Frontal cortex (tissue), 4 donors: Measurements from ENCODE around the gene BBOX1. TPM values are rescaled to one million over a fixed set of nuclear protein-coding genes. Genes with fewer than 3 reads are reported as not detected.

Source experiments
- DNase-seq, 2 donors: peaks; one replicate each; pipeline ENCODE4 v3.0.0; 2012; ENCODE audit warnings: low spot score in 2 of 2
- FAIRE-seq: peaks from 2 replicates; lab custom pipeline; 2012; peaks lifted over from hg19 to GRCh38; lab: Jason Lieb, UNC
- total RNA-seq: library from RNA; depleted of rRNA; stranded (reverse); fragments of >200 nt; gene quantifications from one replicate; pipeline ENCODE4 v1.2.3, GENCODE V29; 2014
- donor health status: control.
- donor health status: control.
- donor health status: control.

BBOX1 gene
- total RNA-seq, 1 donor from 2014 or later, result 2.4 TPM

- no peak for DNase-seq
- FAIRE-seq, result no peak
Observed at GRCh38 chr11:27022659-27023251, 17.9 kb upstream of the BBOX1 start.

- no peak for FAIRE-seq
Observed at GRCh38 chr11:27024865-27025264, 15.8 kb upstream of the BBOX1 start.

GRCh38 chr11:27025312-27025955 is 15.2 kb upstream of the BBOX1 start:
- no peak for FAIRE-seq
- no peak for DNase-seq

More at GRCh38 chr11:27024865-27025264, 15.8 kb upstream of the BBOX1 start:
- no peak for DNase-seq

- DNase-seq (no peak), FAIRE-seq (no peak)
Observed at GRCh38 chr11:27025957-27026733, 14.5 kb upstream of the BBOX1 start.

GRCh38 chr11:27028561-27028965 is 12.1 kb upstream of the BBOX1 start:
- DNase-seq, result no peak
- FAIRE-seq, result no peak

DNA sequence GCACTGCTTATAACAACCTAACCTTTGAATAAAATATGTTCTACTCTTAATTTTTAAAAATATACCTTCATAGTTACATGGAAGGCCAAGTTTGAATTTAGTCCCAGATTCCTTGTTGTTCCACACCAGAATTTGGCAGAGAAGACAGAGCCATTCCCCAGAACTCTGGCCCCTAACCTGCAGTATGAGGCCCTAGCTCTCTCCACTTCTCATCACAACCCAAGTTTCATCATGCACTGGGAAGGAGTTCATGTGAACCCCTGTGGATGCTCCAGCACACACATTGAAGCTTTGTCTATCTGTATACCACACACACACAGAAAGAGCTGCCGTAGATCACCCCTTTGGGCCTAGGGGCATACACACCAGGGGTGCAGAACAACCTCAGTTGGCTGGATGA is 10.6 kb upstream of the BBOX1 start:
- no peak for DNase-seq
- no peak for FAIRE-seq

- DNase-seq, result no peak
- FAIRE-seq, result no peak
Observed at GRCh38 chr11:27031754-27032153, 8.9 kb upstream of the BBOX1 start.

DNA sequence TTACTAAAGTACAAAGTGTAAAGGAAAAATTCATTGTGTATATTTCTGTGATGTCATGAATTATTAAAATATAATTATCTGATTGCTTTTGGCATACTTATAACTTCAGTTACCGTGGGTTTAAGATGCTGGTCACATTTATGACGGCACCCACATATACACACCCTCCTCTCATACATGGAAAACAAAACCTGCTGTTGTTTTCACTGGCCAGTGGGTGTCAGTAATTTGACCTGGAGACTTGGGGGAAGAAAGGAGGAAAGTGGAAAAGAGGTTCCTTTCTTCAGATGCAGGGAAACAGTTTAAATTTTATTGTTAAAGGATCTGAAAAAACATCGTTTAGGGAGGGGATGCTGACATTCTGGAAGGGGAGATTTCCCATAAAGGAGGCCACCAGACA is 742 bp upstream of the BBOX1 start:
- no peak for DNase-seq

GRCh38 chr11:27041141-27041899 is 705 bp downstream of the BBOX1 start:
- FAIRE-seq, result no peak

More for the DNA sequence above, 742 bp upstream of the BBOX1 start:
- no peak for FAIRE-seq

DNA sequence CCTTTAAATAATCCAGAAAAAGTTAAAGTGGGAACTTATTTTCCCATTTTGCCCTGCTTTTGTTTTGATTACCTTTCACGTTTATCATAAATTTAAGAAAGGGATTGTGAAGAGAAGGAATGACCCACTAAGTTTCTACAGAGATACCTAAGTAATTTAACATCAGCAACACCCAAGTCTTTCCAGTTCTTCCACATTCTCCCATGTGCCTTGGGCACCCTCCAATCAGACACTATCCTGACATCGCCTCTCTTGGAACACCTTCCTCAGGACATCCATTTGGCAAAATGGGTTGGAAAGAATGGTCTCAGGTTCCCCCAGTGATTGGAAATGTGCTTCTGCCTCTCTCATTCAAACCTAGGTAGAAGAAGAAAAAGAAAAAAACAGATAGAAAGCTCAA is 6.3 kb downstream of the BBOX1 start:
- DNase-seq (no peak), FAIRE-seq (no peak)

More at GRCh38 chr11:27041141-27041899, 705 bp downstream of the BBOX1 start:
- no peak for DNase-seq

DNA sequence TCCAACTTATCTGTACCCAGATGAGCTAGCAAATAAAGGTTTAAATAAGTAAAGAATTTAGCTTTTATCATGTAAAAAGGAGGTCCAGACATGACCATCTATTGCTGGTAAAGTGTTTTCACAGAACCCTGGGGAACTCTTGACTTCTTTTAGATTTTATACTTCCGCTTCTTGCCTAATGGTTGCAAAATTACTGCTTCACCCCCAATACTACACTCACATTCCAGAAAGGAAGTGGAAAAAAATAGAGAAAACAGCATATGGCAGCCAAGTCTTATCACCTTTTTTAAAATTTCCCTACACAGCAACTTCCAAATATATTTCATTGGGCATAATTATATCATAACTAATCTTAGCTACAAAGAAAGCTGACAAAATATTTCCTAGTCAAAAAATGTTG is 12.1 kb downstream of the BBOX1 start:
- FAIRE-seq, result no peak
- DNase-seq, result no peak

GRCh38 chr11:27055065-27055682 is 14.6 kb downstream of the BBOX1 start:
- DNase-seq (no peak), FAIRE-seq (no peak)

DNA sequence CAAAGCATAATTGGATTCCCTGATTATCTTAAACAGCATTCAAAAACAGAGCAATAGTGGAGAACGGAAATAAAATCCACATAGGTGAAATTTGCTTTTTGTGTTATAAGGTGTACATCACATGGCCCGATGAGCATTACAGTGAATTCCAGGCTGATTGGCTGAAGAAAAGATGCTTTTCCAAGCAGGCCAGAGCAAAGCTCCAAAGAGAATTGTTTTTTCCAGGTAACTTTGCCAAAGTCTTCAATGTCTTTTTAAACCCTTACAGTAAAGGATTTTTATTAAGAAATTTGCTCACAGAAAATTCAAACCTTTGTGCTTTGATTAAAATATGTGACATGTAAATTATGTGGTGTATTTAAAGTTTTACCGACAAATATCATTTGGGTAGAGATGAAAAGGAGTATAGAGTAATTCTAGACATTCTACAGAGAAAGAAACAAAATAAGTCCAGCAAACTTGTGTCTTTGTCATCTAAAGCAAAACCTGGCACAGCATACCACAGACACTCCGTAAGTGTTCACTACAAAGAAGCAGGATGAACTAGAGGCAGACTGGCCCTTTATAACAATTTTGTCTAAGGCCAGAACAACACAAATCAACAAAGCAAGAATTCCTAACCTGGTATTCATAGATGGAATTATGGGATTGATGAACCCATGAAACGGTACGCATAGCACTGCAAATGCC is 16.6 kb downstream of the BBOX1 start:
- no peak for DNase-seq
- FAIRE-seq, result no peak

GRCh38 chr11:27058456-27058855 is 17.8 kb downstream of the BBOX1 start:
- DNase-seq (no peak), FAIRE-seq (no peak)

DNA sequence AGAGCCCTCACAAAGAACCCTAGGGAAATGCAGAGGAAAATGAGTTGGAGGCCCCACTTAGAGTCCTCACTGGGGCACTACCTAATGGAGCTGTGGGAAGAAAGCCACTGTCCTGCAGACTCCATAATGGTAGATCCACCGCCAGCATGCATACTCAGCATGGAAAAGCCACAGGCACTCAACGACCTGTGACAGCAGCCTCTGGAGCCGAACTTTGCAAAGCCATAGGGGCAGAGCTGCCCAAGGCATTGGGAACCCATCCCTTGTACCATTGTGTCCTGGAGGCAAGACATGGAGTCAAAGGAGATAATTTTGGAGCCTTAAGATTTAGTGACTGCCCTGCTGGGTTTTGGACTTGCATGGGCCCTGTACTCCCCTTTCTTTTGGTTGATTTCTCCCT is 18.8 kb downstream of the BBOX1 start:
- FAIRE-seq (no peak), DNase-seq (no peak)

DNA sequence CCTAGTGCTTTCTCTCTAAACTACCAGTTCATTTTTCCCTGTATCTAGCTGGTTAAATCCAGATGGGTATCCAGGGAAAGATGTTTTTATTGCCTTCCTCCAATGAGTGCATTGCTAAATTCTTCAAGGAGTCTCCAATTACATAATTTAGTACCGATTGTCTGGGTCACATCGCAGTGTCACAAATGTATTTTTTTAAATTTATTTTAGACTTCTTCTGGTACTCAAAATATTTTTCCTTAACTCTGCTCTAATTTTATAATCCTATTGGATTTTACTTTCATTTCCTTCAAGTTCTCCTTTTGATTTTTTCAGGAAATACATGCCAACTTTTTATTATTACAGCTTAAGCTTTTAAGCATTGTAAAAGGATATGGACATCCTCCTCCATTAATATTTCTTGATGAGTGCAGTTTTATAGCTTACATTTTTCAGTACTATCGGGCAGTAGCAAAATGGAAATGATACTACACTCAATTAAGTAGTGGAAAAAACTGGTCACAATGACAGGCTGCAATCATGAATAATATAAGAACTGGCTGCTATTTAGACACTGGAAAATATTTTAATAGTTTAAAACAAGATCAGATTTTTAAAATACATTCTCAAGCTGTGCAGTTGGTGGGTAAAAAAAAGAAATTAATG is 20.3 kb downstream of the BBOX1 start:
- DNase-seq, result no peak

GRCh38 chr11:27061461-27061821 is 20.8 kb downstream of the BBOX1 start:
- DNase-seq, result no peak
- no peak for FAIRE-seq

More for the DNA sequence above, 20.3 kb downstream of the BBOX1 start:
- no peak for FAIRE-seq

DNA sequence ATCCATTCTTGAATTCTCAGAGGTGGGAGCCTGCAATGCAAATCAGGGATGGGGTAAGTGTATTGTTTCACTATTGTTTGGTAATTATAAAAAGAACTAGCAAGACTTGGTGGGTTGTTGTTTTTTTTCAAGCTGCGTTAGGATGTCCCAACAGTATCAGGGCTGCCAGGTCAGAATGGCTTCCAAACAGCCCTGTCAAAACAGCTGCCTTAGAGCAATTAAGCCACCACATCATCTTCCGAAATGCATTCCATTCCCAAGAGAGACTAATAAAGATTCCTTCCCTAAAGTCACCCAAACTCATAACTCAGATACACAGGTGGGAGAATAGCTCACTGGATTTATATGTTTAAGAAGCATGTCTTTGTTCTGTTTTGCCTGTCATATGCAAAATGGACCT is 23.5 kb downstream of the BBOX1 start:
- no peak for FAIRE-seq
- DNase-seq, result no peak

DNA sequence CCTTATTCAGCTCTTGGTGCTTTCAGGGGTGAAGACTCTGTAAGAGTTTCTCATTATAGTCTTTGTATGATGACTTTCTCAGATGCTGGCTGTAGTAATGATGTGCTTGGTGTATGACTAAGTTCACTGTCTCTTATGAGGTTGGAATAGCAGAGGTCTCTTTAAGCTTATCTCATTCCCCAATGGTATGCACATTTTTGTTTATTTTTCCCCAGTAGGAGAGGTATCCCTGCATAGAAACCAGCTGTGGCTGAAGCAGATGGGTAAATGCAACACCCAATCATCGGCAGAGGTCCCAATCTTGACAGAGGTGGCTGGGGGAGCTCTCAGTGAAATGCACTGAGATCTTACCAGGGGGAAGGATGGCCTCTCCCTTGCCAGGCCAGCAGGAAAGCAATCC is 34.6 kb downstream of the BBOX1 start:
- DNase-seq, result no peak
- FAIRE-seq, result no peak
